T-helper 1 cell (primary cell): Measurements from ENCODE around the gene BUD23.
"Not testable (repeated sequence)": the region's sequence is repeated elsewhere in the genome, so short reads cannot be mapped to it uniquely, and the experiment has no call there.

Experiments used
- DNase-seq, 5 donors: peaks; one replicate each; pipeline ENCODE4 v3.0.0-alpha.2; 2012 to 2020

BUD23 gene

DNA sequence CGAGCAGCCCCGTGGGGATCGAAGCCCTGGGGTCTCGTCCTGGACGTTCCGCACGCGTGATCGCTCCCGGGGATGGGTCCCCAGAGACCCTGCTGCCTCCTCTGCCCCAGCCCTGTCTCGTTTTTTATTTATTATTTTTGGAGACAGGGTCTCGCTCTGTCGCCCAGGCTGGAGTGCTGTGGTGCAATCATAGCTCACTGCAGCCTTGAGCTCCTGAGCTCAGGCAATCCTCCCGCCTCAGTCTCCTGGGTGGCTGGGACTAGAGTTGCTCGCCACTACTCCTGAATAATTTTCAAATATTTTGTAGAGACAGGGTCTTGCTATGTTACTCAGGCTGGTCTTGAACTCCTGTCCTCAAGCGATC, 36.4 kb downstream of the BUD23 start:
- no peak for DNase-seq

GRCh38 chr7:73720443-73720842, 37.0 kb downstream of the BUD23 start:
- not testable (repeated sequence) for DNase-seq

GRCh38 chr7:73721377-73721817, 38.0 kb downstream of the BUD23 start:
- DNase-seq = no peak

- DNase-seq = not testable (repeated sequence)
These were observed 38.8 kb downstream of the BUD23 start for GRCh38 chr7:73722182-73722581.

DNA sequence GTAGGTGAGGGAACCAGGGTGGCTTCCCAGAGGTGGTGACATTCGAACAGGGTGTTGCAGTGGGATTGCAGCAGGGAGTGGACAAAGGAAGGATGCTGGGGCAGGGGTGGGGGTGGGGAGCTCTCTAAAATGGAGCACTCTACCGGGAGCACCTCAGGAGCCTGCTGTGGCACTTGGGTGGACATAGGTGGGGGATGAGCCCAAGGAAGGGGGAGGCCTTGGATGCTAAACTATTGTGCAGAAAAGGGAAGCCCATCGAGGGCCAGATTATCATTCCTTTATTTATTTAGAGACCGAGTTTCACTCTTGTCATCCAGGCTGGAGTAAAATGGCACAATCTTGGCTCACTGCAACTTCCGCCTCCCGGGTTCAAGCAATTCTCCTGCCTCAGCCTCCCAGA, 39.4 kb downstream of the BUD23 start:
- no peak for DNase-seq

DNA sequence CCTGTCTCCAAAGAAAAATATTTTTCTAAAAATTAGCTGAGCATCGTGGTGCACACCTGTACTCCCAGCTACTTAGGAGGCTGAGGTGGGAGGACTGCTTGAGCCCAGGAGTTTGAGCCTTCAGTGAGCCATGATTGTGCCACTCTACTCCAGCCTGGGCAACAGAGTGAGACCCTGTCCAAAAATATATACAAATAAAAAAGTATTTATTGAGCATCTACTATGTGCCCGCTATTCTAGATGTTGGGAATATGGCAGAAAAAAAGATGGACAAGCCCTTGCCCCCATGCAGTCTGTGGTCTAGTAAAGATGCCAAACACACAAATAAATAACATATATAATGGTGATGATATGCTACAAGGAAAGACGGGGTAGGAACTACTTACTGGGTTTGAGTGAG, 40.4 kb downstream of the BUD23 start:
- DNase-seq = no peak

DNA sequence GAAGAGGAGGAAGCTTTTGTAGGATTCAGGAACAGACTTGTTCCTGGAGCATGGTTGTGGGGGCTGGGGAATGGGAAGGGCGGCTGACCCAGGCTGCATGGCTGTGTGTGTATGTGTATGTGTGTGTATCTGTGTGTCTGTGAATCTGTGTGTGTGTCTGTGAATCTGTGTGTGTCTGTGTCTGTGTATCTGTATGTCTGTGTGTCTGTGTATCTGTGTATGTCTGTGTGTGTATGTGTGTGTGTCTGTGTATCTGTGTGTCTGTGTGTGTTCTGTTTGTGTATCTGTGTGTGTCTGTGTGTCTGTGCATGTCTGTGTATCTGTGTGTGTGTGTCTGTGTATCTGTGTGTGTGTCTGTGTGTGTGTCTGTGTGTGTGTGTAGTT, 42.7 kb downstream of the BUD23 start:
- no peak for DNase-seq

DNA sequence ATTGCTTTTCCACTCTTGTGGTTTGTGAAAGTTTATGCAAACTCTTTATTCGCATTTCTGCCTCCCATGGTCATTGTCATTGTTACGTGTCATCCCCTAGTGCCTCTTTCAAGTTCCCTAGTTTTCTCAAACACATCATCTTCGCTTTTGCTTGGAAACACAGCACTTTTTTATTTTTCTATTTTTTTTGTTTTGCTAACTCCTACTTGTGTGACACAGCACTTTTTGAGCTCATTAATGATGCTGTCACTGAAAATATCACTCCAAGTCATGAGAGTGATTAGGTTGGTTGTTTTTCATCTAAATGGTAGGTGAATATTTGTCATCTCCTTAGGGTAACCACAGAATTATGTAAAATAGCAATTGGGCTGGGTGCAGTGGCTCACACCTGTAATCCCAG, 44.6 kb downstream of the BUD23 start:
- no peak for DNase-seq

DNA sequence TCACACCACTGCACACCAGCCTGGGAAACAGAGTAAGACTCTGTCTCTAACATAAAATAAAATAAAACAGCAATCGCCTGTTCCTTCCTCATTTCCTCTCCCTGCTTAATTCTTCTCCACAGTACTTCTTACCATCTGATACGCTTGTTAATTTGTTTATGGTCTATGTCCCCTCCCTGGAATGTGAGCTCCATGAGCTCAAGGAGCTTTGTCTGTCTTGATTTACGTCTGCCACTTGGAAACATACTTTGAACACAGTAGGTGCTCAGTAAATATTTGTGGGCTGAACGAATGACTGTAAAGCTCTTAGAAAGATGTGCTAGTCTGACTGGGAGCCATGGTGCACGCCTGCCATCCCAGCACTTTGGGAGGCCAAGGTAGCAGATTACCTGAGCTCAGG, 45.2 kb downstream of the BUD23 start:
- no peak for DNase-seq

DNA sequence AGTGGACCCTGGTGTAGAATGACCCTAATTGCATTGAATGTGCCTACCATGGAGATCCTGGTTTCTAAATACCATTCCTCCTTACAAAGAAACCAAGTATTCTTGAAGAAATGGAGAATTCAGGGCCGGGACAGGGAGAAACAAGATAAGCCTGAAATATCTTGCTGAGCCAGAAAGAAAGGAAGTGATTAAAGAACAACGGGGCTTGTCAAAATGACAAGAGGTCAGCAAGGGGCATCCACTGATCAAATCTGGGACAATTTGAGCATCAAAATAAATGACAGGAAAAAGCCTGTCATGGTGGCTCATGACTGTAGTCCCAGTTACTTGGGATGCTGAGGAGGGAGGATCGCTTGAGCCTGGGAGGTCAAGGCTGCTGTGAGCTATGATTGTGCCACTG, 47.1 kb downstream of the BUD23 start:
- DNase-seq = no peak

DNA sequence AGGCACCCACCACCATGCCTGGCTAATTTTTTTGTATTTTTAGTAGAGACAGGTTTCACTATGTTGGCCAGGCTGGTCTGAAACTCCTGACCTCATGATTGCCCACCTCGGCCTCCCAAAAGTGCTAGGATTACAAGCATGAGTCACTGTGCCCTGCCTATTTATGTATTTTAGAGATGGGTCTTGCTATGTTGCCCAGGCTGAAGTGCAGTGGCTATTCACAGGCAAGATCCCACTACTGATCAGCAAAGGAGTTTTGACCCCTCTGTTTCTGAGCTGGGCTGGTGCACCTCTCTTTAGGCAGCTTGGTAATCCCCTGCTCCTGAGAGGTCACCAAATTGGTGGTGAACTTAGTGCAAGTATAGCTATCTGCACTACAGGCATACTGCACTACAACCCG, 49.0 kb downstream of the BUD23 start:
- no peak for DNase-seq

GRCh38 chr7:73734619-73735527, 51.5 kb downstream of the BUD23 start:
- DNase-seq = peak; percentile 56 to 84 (median 74)

- DNase-seq = no peak
These were observed 52.1 kb downstream of the BUD23 start for GRCh38 chr7:73735528-73735905.

GRCh38 chr7:73736885-73737284, 53.5 kb downstream of the BUD23 start:
- no peak for DNase-seq

- no peak for DNase-seq
These were observed 54.3 kb downstream of the BUD23 start for GRCh38 chr7:73737491-73738219.

DNA sequence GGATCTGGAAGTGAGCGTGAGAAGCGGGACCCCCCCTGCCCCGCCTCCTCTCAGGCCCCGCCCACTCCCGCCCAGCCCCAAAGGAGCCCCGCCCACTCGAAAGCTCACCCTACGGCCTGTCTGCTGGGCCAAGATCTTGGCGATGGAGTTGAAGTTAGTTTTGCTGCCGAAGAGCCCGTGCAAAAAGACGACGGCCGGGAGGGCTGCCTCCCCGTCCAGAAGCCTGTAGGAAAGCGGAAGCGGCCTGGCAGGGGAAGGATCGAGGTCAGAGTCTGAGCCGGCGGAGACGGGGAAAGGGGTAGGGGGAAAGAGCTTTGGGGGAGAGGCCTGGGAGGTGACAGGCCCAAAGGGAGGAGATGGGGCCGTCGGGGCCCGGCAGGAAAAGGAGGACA, 54.8 kb downstream of the BUD23 start:
- peak; percentile 47 to 62 (median 58) for DNase-seq

DNA sequence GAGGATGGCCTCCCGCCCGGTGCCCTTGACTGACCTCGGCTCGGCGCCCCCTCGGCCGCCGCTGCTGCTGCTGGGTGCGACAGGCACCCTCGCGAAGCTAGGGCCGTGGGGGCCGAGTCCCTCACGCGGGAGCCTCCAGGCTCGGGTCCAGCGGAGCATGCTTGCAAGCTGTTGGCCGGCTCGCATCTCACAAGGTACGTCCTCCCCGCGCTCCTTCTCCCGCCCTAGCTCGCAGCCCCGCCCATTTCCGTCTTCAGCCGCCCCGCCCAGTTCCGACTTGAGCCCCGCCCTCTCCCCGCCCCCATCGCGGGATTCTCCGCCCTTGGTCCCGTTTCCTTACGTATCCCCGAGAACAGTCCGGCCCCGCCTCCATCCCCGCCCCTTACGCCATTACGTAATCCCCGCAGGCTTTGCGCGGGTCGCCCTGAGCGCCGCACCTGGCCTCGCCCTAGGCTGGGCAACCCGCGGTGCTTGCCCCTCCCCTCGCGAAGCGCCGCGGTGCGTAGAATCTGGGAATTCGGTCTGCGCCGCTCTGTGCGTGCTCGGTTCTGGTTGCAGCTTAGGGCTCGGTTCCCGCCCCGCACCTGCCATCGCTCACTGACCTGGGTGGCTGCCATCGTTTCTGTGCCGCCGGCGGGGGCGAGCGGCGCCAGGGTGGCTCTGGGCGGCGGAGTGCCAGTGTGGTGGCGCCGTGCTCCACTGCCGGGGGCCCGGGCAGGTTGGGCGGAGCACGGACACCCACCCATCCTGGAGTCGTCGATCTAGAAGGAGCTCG, 55.4 kb downstream of the BUD23 start, which contains the start of gene ABHD11:
Gene ABHD11 (minus strand): TSS at position 191 of the 775 bp plus-strand sequence. CDS start 32 bp downstream, at position 159.
- DNase-seq = peak; percentile 94 to 99 (median 95)

DNA sequence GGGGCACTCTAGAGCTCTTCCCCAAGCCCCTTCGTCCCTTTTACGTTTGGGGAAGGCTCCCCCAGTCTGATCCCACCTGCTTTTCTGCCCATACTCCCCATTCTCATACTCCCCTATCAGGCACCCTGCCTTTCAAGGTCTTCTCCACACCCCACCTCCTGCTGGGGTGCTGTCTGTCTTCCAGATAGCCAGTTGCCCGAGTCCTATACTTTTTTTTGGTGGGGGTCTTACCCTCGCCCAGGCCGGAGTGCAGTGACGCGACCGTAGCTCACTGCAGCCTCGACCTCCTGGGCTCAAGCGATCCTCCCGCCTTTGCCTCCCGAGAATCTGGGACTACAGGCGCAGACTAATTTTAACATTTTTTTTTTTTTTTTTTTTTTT, 56.0 kb downstream of the BUD23 start:
- no peak for DNase-seq

DNA sequence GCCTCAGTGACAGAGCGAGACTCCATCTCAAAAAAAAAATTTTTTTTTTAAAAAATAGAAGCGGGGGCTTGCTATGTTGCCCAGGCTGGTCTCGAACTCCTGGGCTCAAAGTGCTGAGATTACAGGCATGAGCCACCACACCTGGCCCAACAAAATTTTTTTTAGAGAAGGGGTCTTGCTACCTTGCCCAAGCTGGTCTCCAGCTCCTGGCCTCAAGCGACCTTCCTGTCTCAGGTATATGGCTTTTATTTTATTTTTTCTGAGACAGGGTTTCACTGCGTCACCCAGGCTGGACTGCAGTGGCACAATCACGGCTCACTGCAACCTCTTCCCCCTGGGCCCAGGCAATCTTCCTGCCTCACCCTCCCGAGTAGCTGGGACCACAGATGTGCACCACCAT, 56.8 kb downstream of the BUD23 start:
- no peak for DNase-seq

GRCh38 chr7:73740771-73741170, 57.4 kb downstream of the BUD23 start:
- DNase-seq = no peak

DNA sequence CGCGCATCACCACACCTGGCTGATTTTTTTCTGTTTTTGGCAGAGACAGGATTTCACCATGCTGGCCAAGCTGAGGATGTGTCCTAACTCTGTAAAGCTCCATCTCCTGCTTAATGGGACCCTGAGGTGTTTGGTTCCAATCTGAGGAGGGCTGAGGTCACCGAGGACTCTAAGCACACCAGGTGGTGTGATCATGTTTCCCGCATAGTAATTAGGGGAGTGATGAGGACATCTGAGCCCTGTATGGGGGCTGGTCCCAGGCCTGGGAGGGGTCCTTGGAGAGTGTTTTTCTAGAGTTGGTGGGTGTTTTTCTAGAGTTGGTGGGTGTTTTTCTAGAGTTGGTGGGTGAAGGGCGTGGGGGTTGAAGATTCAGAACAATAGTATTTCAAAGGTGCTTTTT, 58.2 kb downstream of the BUD23 start:
- DNase-seq = no peak

DNA sequence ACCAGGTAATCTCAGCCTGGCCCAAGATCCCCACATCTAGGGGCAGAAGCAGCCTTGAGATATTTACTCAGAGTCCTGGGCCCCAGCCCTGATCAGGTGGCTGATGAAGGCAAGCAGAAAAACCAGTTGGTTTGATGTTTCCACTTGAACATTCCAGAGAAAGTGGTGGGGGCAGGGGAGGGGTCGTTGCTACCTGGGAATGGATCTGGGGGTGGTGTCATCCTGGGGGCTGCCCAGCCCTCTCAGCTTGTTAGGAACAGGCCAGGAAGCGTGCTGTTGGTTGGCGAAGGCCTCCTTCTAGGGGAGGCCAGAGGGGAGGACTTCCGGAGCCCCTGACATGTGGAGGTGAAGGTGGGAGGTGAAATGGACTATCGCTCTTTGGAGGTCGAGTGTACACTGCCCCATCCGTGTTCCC, 58.9 kb downstream of the BUD23 start:
- no peak for DNase-seq
